Panc1 (cell line): ENCODE measurements around the gene TRAF3IP1.

Experiments used
- CTCF ChIP-seq: fragments of 450-650 bp; IDR thresholded peaks from 2 replicates; pipeline ENCODE4 v1.5.1; 2017; ENCODE audit warnings: mild to moderate bottlenecking
- POLR2AphosphoS5 ChIP-seq: IDR thresholded peaks from 2 replicates; pipeline ENCODE4 v1.6.1; 2012; ENCODE audit warnings: mild to moderate bottlenecking, low read depth, low read length, moderate library complexity
- REST ChIP-seq, 2 experiments: IDR thresholded peaks; 2 replicates each; pipeline ENCODE4 v1.6.1; 2011 to 2012; ENCODE audit warnings: low read depth in 2 of 2, control low read depth in 1 of 2, low read length in 1 of 2, mild to moderate bottlenecking in 1 of 2, moderate library complexity in 1 of 2; ENCODE audit not compliant: insufficient read depth in 1 of 2
- SIN3A ChIP-seq: IDR thresholded peaks from 2 replicates; pipeline ENCODE4 v1.6.1; 2012; ENCODE audit warnings: low read depth, mild to moderate bottlenecking, low read length, moderate library complexity, borderline replicate concordance; ENCODE audit not compliant: insufficient read depth
- TCF7L2 ChIP-seq: IDR thresholded peaks from 2 replicates; pipeline ENCODE4 v1.6.1; 2011; ENCODE audit warnings: mild to moderate bottlenecking, low read depth, low read length, inconsistent platforms

GRCh38 chr2:238322001-238322411 lies 1.7 kb downstream of the TRAF3IP1 start:
- TF ChIP-seq POLR2AphosphoS5 (no peak), CTCF (no peak), REST (IDR thresholded peaks at IDR 0.05; ENCODE audit: insufficient read depth in 1 of 2, low read depth in 2 of 2, low read length in 1 of 2) (no peak), SIN3A (no peak), TCF7L2 (no peak)
